SK-N-MC (cell line): ENCODE results near the gene RPS27A.
"Not testable (repeated sequence)": the region's sequence is repeated elsewhere in the genome, so short reads cannot be mapped to it uniquely, and the experiment has no call there.

ENCODE experiments used
- EZH2 ChIP-seq: fragments of 200-600 bp; sonication (generic); IDR thresholded peaks from one replicate; pipeline ENCODE4 v1.6.1; 2017; ENCODE audit warnings: antibody characterized with exemption
- POLR2AphosphoS5 ChIP-seq: IDR thresholded peaks from 2 replicates; pipeline ENCODE4 v1.6.1; 2012; ENCODE audit warnings: mild to moderate bottlenecking, low read depth, low read length, borderline replicate concordance

DNA sequence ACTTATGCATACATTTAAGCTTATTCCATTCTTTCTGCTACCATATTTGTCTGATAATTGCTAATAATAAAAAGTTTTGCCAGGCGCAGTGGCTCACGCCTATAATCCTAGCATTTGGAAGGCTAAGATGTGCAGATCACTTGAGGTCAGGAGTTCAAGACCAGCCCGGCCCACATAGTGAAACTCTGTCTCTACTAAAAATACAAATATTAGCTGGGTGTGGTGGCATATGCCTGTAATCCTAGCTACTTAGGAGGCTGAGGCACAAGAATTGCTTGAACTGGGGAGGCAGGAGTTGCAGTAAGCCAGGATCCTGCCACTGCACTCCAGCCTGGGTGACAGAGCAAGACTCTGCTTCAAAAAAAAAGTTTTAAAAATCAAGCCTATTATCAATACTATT lies 27.1 kb downstream of the RPS27A start:
- TF ChIP-seq POLR2AphosphoS5, EZH2: not testable (repeated sequence)
